ENCODE data around the gene OSTM1. TPM values are rescaled to one million over a fixed set of nuclear protein-coding genes. Genes with fewer than 3 reads are reported as not detected.
"Not testable (repeated sequence)": the region's sequence is repeated elsewhere in the genome, so short reads cannot be mapped to it uniquely, and the experiment has no call there.

OSTM1 gene
- total RNA-seq, 1 donor: 15.3 TPM

DNA sequence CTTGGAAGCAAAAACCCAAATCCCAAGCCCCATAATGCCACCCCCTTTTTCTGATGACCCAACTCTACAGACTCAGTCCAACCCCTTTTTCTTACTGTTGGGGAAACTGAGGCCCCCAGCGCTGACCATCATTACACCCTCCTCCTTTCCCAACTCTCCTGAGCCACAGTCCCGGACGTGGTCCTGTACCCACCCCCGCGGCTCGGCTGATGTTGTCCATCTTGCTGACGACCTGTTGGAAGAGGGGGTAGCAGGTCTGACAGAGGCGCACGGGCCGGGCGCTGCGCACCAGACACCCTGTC is 533 bp downstream of the OSTM1 start:
- peaks cover 25% of the 10 kb centered on the region for H3K4me1 ChIP-seq (ENCODE audit: insufficient read depth, low read length)
- H3K27me3 ChIP-seq (ENCODE audit: insufficient read depth, low read length): peaks cover 6% of the 10 kb centered on the region
- H3K9me3 ChIP-seq (ENCODE audit: low read depth, low read length): no peaks in the 10 kb centered on the region
- H3K4me3 ChIP-seq (ENCODE audit: low read length): peak overlapping the region; percentile 94

- Histone ChIP-seq H3K4me1 (ENCODE audit: insufficient read depth, low read length) (peaks cover 33% of the 10 kb centered on the region), H3K27me3 (ENCODE audit: insufficient read depth, low read length) (no peaks in the 10 kb centered on the region), H3K4me3 (ENCODE audit: low read length) (no peak overlapping the region), H3K9me3 (ENCODE audit: low read depth, low read length) (no peaks in the 10 kb centered on the region)
These were observed 2.7 kb downstream of the OSTM1 start for GRCh38 chr6:108071736-108072276.

DNA sequence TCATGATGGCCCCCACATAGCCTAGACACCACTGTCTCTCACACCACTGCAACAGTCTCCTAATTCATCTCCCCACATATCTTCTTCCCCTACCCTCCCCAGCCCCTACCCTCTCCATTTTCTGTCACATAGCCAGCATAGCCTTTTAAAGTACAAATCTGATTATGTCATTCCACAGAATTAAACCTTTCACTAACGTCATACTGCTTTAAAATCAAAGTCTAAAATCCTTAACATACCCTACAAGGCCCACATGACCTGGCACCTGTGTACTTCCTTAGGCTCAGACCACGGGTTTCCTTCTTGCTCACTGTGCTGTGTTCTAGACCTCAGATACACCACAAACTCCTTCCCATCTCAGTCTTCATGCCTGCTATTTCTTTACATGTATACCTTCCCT is 5.9 kb downstream of the OSTM1 start:
- no peaks in the 10 kb centered on the region for H3K27me3 ChIP-seq (ENCODE audit: insufficient read depth, low read length)

DNA sequence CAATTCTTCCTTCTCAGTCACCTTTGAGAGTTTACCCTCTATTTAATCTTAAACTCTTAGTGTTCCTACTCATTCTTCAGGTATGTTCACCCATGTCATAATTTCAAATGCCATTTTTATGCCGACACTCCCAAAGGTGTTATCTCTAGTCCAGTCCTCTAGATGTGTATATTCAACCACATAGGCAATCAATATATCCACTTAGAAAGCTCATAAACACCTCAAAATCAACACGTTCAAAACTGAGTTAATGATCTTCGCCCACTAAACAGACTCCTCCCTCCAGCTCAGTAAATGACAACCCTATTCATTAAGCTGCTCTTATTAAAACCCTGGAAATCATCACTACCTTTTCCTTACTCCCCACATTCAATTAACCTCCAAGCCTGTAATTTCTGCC is 6.4 kb downstream of the OSTM1 start:
- Histone ChIP-seq H3K9me3 (ENCODE audit: low read depth, low read length) (no peaks in the 10 kb centered on the region), H3K4me3 (ENCODE audit: low read length) (no peak overlapping the region), H3K4me1 (ENCODE audit: insufficient read depth, low read length) (peaks cover 14% of the 10 kb centered on the region), H3K27me3 (ENCODE audit: insufficient read depth, low read length) (no peaks in the 10 kb centered on the region)

More for the DNA sequence above, 5.9 kb downstream of the OSTM1 start:
- Histone ChIP-seq H3K9me3 (ENCODE audit: low read depth, low read length) (no peaks in the 10 kb centered on the region), H3K4me1 (ENCODE audit: insufficient read depth, low read length) (peaks cover 18% of the 10 kb centered on the region), H3K4me3 (ENCODE audit: low read length) (no peak overlapping the region)

DNA sequence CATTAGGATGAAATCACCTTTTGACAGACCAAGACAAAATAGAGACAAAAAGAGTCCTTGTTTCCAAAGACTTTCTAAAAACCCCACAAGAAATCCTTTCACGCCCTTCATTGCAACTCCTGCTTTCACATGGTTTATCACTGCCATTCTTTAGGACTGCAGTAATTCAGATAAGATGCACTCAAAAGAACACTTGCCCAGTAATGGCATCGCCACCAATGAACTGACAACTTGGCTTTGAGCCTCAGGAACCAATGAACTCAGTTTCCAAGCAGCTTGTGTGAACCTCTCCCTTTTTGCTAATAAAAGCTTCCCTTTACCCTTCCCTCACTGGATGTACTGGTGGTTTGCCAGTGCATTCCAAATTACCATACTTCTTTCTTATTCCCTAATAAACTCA is 21.8 kb downstream of the OSTM1 start:
- H3K27me3 ChIP-seq (ENCODE audit: insufficient read depth, low read length): no peaks in the 10 kb centered on the region
- no peaks in the 10 kb centered on the region for H3K9me3 ChIP-seq (ENCODE audit: low read depth, low read length)
- no peaks in the 10 kb centered on the region for H3K4me1 ChIP-seq (ENCODE audit: insufficient read depth, low read length)
- no peak overlapping the region for H3K4me3 ChIP-seq (ENCODE audit: low read length)

DNA sequence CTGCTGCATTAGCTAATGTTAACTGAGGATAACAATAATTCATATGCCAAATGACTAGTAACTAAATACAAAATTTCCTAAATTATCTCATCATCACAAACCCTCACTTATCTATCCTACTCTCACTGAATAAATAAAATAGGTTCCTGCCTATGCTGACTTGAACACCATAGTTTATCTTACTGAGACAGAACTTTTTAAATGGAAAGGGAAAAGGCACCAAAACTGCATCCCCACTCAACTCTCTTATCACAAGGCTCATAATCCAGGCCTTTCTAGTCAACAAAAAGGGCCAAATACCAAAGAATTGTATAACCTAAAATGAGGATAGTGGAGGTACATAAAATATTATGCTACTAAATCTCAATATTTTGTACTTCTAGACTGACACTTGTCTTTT is 23.1 kb downstream of the OSTM1 start:
- Histone ChIP-seq H3K27me3 (ENCODE audit: insufficient read depth, low read length) (no peaks in the 10 kb centered on the region), H3K9me3 (ENCODE audit: low read depth, low read length) (no peaks in the 10 kb centered on the region), H3K4me1 (ENCODE audit: insufficient read depth, low read length) (no peaks in the 10 kb centered on the region), H3K4me3 (ENCODE audit: low read length) (no peak overlapping the region)

DNA sequence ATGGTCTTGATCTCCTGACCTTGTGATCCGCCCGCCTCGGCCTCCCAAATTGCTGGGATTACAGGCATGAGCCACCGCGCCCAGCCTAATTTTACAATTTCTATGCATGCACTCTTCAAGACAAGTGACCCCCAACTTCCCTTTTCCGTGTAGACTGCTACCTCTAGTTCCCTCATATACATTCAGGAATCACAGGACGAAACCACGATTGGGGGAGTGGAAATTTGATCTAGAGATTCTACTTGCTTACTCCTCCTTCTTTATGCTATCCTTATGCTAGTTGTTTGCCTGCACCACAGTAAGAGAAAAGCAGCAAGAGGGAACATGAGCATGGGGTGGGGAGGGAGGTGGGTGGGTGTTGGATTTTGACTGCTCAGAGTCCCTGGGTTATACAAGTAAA is 34.9 kb downstream of the OSTM1 start:
- H3K27me3 ChIP-seq (ENCODE audit: insufficient read depth, low read length): no peaks in the 10 kb centered on the region
- no peaks in the 10 kb centered on the region for H3K9me3 ChIP-seq (ENCODE audit: low read depth, low read length)
- H3K4me3 ChIP-seq (ENCODE audit: low read length): no peak overlapping the region
- no peaks in the 10 kb centered on the region for H3K4me1 ChIP-seq (ENCODE audit: insufficient read depth, low read length)

DNA sequence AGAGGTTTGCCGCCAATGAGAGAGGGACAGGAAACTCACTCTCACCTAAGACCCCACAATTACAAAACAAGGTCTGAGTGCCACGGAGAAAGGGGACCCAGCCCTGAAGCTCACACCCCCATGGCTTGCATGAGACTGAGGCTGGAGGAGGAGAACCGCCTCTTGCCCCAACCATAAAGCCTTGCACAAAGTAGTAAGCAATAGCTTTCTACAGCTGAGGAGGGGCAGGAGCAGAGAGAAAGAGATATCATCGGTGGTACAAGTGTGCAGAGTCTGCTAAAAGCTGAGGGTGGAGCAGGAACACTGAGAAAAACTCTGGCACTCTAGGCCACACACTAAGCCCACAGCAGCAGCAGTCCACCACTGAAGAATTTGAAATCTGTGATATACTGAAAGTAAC is 37.7 kb downstream of the OSTM1 start:
- Histone ChIP-seq H3K27me3 (ENCODE audit: insufficient read depth, low read length) (no peaks in the 10 kb centered on the region), H3K9me3 (ENCODE audit: low read depth, low read length) (no peaks in the 10 kb centered on the region), H3K4me1 (ENCODE audit: insufficient read depth, low read length) (no peaks in the 10 kb centered on the region), H3K4me3 (ENCODE audit: low read length) (no peak overlapping the region)

DNA sequence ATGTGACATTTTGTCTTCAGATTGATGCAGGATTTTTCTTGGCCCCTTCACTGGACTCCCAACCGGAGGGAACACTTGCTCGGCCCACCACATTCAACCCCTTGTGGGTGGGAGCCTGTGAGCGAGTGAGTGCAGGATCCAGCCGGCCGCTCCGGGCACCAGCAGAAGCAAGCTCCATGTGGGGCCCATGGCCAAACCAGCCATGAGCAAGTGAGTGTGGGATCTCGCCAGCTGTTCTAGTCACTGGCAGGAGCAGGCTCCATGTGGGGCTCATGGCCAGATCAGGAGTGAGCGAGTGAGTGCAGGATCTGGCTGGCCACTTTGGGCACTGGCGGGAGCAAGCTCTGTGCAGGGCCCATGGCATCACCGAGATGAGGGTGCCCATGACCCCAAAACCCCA is 42.6 kb downstream of the OSTM1 start:
- Histone ChIP-seq H3K4me1 (ENCODE audit: insufficient read depth, low read length) (no peaks in the 10 kb centered on the region), H3K27me3 (ENCODE audit: insufficient read depth, low read length) (no peaks in the 10 kb centered on the region), H3K4me3 (ENCODE audit: low read length) (no peak overlapping the region), H3K9me3 (ENCODE audit: low read depth, low read length) (no peaks in the 10 kb centered on the region)

- no peaks in the 10 kb centered on the region for H3K9me3 ChIP-seq (ENCODE audit: low read depth, low read length)
- no peaks in the 10 kb centered on the region for H3K27me3 ChIP-seq (ENCODE audit: insufficient read depth, low read length)
- no peak overlapping the region for H3K4me3 ChIP-seq (ENCODE audit: low read length)
- no peaks in the 10 kb centered on the region for H3K4me1 ChIP-seq (ENCODE audit: insufficient read depth, low read length)
These were observed 44.3 kb downstream of the OSTM1 start for GRCh38 chr6:108030211-108030610.

DNA sequence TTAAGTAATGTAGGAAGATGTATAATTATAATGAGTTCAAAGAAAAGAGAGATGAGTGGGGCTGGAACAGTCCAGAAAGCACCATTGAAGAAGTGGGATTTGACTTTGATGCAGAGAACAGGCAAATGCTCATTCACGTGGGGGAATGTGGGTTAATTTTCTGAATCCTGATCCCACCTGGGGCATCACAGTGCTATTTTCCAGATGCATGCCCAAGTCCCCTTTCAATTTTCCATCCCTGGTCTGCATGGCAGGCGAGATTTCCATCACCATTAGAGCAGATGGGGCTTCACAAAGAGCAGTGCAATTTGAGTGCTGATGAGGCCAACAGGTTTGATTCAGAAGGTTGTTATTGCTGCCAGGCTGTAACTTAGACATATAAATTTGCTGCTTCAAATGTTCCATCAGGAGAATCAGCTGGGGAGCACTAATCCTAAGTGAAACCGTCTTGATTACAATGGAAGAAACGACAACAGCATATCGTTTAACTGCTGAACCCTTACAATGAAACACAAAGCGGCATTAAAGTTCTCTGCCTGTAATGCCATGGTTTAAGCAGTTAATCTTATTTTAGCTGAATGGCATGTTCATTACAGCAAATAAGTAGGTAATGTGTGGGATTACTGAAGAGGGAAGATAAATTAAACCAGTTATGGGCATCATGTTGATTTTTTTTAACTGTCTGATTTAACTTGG is 45.2 kb downstream of the OSTM1 start:
- no peaks in the 10 kb centered on the region for H3K27me3 ChIP-seq (ENCODE audit: insufficient read depth, low read length)
- H3K4me3 ChIP-seq (ENCODE audit: low read length): no peak overlapping the region
- H3K4me1 ChIP-seq (ENCODE audit: insufficient read depth, low read length): no peaks in the 10 kb centered on the region
- H3K9me3 ChIP-seq (ENCODE audit: low read depth, low read length): no peaks in the 10 kb centered on the region

DNA sequence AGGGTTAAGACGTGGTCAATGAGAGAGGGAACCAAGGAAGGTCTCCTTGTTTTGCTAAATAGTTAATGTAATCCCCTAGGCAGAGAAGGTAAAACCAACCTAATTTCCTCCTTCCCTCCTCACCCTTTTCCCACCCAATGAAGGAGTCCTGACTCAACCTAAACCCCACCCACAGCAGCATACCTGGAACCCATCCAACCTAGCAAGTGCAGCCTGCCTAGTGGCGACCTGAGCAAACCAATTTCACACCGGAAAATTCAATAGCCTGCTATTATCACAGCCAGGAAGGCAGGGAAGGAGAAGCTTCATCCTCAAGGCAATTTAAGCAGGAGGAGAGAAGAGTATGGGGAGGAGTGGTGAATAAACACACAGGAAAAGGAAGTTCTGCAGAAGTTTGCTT is 46.9 kb downstream of the OSTM1 start:
- Histone ChIP-seq H3K27me3 (ENCODE audit: insufficient read depth, low read length) (no peaks in the 10 kb centered on the region), H3K9me3 (ENCODE audit: low read depth, low read length) (no peaks in the 10 kb centered on the region), H3K4me1 (ENCODE audit: insufficient read depth, low read length) (no peaks in the 10 kb centered on the region), H3K4me3 (ENCODE audit: low read length) (no peak overlapping the region)

DNA sequence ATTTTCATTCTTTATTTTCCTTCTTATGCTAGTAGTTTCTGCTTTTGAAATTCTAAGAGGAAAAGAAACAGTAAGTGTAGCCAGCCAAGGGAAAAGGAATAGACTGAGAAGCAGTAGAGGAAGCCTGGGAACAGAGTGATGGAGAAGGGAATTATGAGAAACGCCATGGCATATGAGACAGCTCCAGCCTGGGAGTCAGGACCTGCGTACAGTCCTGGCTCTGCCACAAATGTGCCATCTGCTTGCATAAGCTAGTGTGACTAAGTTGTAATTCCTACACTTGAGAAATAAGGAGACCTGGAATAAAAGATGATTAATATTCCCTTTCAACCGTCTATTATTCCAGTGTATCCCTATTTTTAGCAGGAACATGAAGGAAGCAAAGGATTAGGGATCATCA is 47.5 kb downstream of the OSTM1 start:
- H3K4me1 ChIP-seq (ENCODE audit: insufficient read depth, low read length): no peaks in the 10 kb centered on the region
- no peak overlapping the region for H3K4me3 ChIP-seq (ENCODE audit: low read length)
- no peaks in the 10 kb centered on the region for H3K27me3 ChIP-seq (ENCODE audit: insufficient read depth, low read length)
- H3K9me3 ChIP-seq (ENCODE audit: low read depth, low read length): no peaks in the 10 kb centered on the region

- Histone ChIP-seq H3K4me1 (ENCODE audit: insufficient read depth, low read length) (no peaks in the 10 kb centered on the region), H3K27me3 (ENCODE audit: insufficient read depth, low read length) (no peaks in the 10 kb centered on the region), H3K9me3 (ENCODE audit: low read depth, low read length) (no peaks in the 10 kb centered on the region), H3K4me3 (ENCODE audit: low read length) (no peak overlapping the region)
These were observed 50.0 kb downstream of the OSTM1 start for GRCh38 chr6:108024427-108025073.

DNA sequence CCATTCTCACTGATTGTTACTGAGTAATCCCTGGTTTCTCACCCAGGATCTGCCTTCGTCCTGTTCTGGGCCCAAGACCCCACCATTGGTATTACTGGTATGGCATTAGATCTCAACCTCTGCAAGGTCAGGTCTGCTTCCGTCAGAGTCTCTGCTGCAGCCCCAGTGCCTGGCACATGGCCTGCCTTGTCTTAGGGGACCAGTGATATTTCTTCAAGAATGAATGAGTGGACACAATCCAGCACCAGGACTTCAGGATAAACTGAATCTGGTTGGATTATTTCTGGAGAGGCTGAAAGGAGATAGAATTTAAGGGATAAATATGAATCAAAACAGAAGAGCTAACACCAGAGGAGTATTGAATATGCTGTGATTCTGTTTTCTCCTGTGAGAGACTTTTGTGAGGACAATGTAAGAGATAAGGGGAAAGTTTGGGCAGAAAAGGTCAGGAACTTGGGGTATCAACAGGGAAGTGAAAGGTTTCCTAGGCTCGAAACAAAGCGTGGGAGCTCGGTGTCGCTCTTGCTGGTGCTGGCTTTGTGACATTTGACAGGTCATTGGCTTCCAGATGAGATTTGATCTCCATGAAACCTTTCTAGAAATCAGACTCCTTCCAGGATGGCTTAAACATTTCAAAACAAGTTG is 53.9 kb downstream of the OSTM1 start:
- Histone ChIP-seq H3K4me1 (ENCODE audit: insufficient read depth, low read length) (no peaks in the 10 kb centered on the region), H3K9me3 (ENCODE audit: low read depth, low read length) (no peaks in the 10 kb centered on the region), H3K27me3 (ENCODE audit: insufficient read depth, low read length) (no peaks in the 10 kb centered on the region), H3K4me3 (ENCODE audit: low read length) (no peak overlapping the region)

GRCh38 chr6:108016283-108016682 is 58.3 kb downstream of the OSTM1 start:
- H3K4me1 ChIP-seq (ENCODE audit: insufficient read depth, low read length); H3K27me3 ChIP-seq (ENCODE audit: insufficient read depth, low read length); H3K9me3 ChIP-seq (ENCODE audit: low read depth, low read length); H3K4me3 ChIP-seq (ENCODE audit: low read length): not testable (repeated sequence)
